ENCODE measurements around the gene ZMIZ1. TPM values are rescaled to one million over a fixed set of nuclear protein-coding genes. Genes with fewer than 3 reads are reported as not detected.

Gene ZMIZ1
- total RNA-seq, 6 donors from 2014 or later: 51.0 to 99.2 (median 91.8) TPM

DNA sequence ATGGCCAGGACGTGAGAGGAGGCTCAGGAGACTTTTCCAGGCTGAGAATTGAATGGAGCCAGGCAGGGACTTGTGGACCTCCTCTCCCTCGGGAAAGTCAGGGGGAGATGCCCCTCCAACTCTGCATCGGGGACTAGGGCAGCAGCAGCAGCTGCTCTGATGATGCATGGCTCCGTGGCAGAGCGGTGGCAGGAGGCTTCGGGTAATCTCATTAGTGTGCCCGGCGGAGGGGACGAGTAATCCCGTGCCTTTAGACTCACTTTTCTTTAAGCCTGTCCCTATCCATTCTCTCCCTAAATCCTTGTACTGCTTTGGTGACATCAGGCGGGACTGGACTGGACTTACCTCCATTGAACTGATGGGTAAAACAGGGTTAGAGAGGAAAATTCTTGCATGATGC, 75.1 kb downstream of the ZMIZ1 start:
- H3K36me3 ChIP-seq: peaks cover 2 to 26% (median 17%) of the 10 kb centered on the region in 4 donors
- no peaks in the 10 kb centered on the region for H3K27me3 ChIP-seq
- peak overlapping the region in 3 of 4 donors; percentile 92 to 96 (median 93) for H3K27ac ChIP-seq
- ATAC-seq (ENCODE audit: low FRiP score in 2 of 2): no peak
- peaks cover 78 to 93% (median 92%) of the 10 kb centered on the region in 4 donors for H3K4me1 ChIP-seq
- DNase-seq: no peak
- H3K4me3 ChIP-seq: no peak overlapping the region
- TF ChIP-seq POLR2A (IDR thresholded peaks at IDR 0.05) (no peak), EP300 (IDR thresholded peaks at IDR 0.05) (no peak), POLR2AphosphoS5 (IDR thresholded peaks at IDR 0.05) (no peak)
- TF ChIP-seq, protein P1, sequence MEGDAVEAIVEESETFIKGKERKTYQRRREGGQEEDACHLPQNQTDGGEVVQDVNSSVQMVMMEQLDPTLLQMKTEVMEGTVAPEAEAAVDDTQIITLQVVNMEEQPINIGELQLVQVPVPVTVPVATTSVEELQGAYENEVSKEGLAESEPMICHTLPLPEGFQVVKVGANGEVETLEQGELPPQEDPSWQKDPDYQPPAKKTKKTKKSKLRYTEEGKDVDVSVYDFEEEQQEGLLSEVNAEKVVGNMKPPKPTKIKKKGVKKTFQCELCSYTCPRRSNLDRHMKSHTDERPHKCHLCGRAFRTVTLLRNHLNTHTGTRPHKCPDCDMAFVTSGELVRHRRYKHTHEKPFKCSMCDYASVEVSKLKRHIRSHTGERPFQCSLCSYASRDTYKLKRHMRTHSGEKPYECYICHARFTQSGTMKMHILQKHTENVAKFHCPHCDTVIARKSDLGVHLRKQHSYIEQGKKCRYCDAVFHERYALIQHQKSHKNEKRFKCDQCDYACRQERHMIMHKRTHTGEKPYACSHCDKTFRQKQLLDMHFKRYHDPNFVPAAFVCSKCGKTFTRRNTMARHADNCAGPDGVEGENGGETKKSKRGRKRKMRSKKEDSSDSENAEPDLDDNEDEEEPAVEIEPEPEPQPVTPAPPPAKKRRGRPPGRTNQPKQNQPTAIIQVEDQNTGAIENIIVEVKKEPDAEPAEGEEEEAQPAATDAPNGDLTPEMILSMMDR (IDR thresholded peaks at IDR 0.05): no peak
- WGBS, 2 donors: 90 to 93% methylated on average over 9 to 11 of the region's 11 CpGs
- no peaks in the 10 kb centered on the region for H3K9me3 ChIP-seq

DNA sequence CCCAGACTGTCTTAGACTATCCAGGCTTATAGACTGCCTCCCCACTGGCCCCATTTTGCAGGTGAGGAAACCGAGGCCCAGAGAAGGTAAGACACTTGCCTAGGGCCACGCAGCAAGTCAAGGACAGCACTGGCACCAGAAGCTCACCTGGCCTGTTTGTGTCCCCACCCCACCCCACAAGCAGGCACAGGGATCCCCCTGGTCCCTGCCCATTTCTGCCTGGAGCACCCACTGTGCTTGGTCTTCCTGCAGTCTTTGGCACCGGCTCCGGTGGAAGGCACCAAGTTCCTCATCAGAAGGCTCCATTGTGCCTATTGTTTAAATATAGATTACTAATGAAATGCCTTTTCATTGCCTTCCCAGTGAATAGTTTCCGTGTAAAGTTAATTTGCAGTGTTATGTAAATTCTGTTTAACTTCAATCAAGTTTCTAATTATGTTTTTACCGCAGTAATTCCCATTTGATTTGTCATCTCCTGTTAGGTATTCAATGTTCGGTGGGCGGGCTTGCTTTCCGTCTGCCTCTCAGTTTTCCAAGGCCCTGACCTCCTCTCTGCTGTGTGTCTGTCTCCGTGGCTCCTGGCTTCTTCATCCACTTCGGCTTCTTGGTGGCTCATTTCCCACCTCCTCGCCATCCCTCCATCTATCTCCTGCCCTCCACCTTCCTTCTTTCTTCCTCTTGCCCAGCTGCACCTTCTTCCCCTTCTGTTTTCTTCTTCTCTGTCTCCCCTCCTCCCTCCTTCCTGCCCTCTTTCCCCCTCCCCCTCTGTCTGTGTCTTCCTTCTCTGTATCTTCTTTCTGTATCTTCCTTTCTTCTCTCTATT, 75.8 kb downstream of the ZMIZ1 start:
- Histone ChIP-seq H3K4me1 (peaks cover 78 to 93% (median 92%) of the 10 kb centered on the region in 4 donors), H3K36me3 (peaks cover 2 to 26% (median 17%) of the 10 kb centered on the region in 4 donors), H3K9me3 (no peaks in the 10 kb centered on the region), H3K27ac (peak overlapping the region; percentile 92 to 96 (median 94)), H3K4me3 (no peak overlapping the region), H3K27me3 (no peaks in the 10 kb centered on the region)
- 54 to 60% methylated on average over 10 to 12 of the region's 12 CpGs for WGBS, 2 donors
- TF ChIP-seq POLR2AphosphoS5 (IDR thresholded peaks at IDR 0.05): no peak
- TF ChIP-seq, protein P1 (IDR thresholded peaks at IDR 0.05): no peak
- TF ChIP-seq EP300 (IDR thresholded peaks at IDR 0.05): no peak
- TF ChIP-seq POLR2A (IDR thresholded peaks at IDR 0.05): no peak
- DNase-seq (no peak), ATAC-seq (ENCODE audit: low FRiP score in 2 of 2) (no peak)

DNA sequence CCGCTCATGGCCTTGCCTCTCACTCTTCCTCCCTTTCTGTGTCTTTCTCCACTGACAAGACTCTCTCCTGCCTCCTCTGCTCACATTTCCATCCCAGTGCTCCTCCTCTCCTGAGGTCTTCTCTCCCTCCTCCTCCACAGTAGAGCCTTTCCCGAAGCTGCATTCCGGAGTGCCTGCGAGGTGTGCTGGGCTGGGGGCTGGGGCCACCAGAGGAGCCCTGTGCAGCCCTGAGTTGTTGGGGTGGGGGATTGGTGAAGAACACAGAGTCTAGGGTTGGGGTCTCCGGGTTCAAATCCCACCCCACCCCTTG, 76.4 kb downstream of the ZMIZ1 start:
- TF ChIP-seq, protein P1 (IDR thresholded peaks at IDR 0.05): no peak
- TF ChIP-seq POLR2AphosphoS5 (IDR thresholded peaks at IDR 0.05): no peak
- H3K4me1 ChIP-seq: peaks cover 78 to 95% (median 92%) of the 10 kb centered on the region in 4 donors
- no peak overlapping the region for H3K4me3 ChIP-seq
- H3K9me3 ChIP-seq: no peaks in the 10 kb centered on the region
- ATAC-seq (ENCODE audit: low FRiP score in 2 of 2) (no peak), DNase-seq (no peak)
- no peaks in the 10 kb centered on the region for H3K27me3 ChIP-seq
- peaks cover 2 to 26% (median 14%) of the 10 kb centered on the region in 4 donors for H3K36me3 ChIP-seq
- WGBS, 2 donors: 63 to 77% methylated on average over 5 of the region's 5 CpGs
- peak overlapping the region; percentile 92 to 96 (median 94) for H3K27ac ChIP-seq

DNA sequence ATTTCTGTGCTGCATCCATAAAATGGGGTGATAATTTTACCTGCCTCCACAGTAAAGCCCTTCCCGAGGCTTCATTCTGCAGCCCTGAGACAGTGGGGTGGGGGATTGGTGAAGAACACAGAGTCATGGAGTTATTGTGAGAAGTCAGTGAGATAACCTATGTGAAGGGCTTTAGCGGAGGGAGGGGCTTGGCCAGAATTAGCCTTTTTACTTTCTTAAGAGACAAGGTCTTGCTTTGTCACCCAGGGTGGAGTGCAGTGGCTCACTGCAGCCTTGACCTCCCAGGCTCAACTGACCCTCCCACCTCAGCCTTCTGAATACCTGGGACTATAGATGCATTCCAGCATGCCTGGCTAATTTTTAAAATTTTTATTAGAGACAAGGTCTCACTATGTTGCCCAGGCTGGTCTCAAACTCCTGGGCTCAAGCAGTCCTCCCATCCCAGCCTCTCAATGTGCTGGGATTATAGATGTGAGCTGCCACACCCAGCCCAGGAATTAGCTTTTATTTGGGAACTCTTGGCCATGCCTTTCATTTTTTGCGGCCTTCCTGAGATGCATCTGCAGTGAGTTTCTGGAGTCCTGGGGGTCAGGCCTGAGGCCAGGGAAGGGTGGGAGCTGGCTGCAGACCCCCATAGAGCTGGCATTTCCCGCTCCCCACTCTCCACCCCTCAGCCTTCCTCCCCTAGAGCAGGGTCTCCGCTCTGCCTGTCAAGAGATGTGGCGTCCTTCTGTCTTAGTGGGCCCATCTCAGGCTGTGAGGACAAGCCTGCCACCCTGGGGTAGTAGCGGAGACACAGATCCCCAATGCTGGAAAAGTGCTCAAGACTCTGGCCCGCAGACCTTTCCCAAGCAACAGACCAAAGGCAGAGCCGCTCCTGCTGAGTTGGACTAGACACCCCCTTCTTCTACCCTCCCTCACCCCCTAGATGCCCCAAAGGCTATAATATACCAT, 77.0 kb downstream of the ZMIZ1 start:
- peak overlapping the region; percentile 92 to 96 (median 94) for H3K27ac ChIP-seq
- WGBS, 2 donors: 87 to 88% methylated on average over 9 of the region's 9 CpGs
- H3K4me1 ChIP-seq: peaks cover 84 to 98% (median 96%) of the 10 kb centered on the region in 4 donors

DNA sequence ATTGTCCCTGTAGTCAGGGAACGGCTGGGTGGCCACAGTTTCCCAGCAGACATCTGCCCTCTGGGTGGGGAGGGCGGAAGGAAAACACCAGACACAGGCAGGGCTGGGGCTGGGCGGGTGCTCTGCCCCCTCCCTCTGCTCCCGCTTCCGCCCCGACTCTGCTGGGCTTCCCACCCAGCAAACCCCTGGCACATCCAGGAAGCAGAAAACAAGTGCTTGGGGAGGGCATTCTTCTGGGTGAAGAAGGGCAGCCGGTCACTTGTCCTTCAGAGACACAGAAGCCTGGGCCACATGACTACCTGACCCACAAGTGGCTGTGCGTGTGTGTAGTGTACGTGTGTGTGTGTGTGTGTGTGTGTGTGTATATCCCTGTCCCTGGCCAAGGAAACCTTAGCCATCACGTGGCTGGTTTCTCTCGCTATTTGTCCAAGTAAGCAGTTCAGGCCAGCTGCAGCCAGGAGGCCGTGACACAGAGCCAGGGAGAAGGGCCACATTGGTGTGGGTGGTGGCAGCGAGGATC, 77.9 kb downstream of the ZMIZ1 start:
- H3K36me3 ChIP-seq: peaks cover 0 to 14% (median 8%) of the 10 kb centered on the region in 4 donors
- ATAC-seq (ENCODE audit: low FRiP score in 2 of 2): peak; percentile 48 to 67
- H3K27ac ChIP-seq: peak overlapping the region; percentile 92 to 96 (median 94)
- TF ChIP-seq EP300 (IDR thresholded peaks at IDR 0.05) (peak; percentile 55 to 97 (median 87)), POLR2AphosphoS5 (IDR thresholded peaks at IDR 0.05) (peak; percentile 92 to 94), POLR2A (IDR thresholded peaks at IDR 0.05) (peak in 3 of 4 donors; percentile 11 to 59 (median 18))
- TF ChIP-seq, protein P1 (IDR thresholded peaks at IDR 0.05): peak in 5 of 6 experiments; percentile 7 to 80 (median 54)
- WGBS, 2 donors: 22 to 26% methylated on average over 4 to 13 of the region's 13 CpGs
- H3K4me3 ChIP-seq: no peak overlapping the region
- peak in 1 of 2 donors; percentile 92 for DNase-seq
- H3K4me1 ChIP-seq: peaks cover 92 to 98% (median 96%) of the 10 kb centered on the region in 4 donors
- H3K27me3 ChIP-seq: no peaks in the 10 kb centered on the region
- H3K9me3 ChIP-seq: no peaks in the 10 kb centered on the region

More for the DNA sequence above, 77.0 kb downstream of the ZMIZ1 start:
- TF ChIP-seq EP300 (IDR thresholded peaks at IDR 0.05) (no peak), POLR2AphosphoS5 (IDR thresholded peaks at IDR 0.05) (no peak)
- ATAC-seq (ENCODE audit: low FRiP score in 2 of 2) (no peak), DNase-seq (no peak)
- Histone ChIP-seq H3K36me3 (peaks cover 0 to 19% (median 11%) of the 10 kb centered on the region in 4 donors), H3K9me3 (no peaks in the 10 kb centered on the region), H3K27me3 (no peaks in the 10 kb centered on the region), H3K4me3 (no peak overlapping the region)
